Measurements from ENCODE around the gene TRERF1. TPM values are rescaled to one million over a fixed set of nuclear protein-coding genes. Genes with fewer than 3 reads are reported as not detected.

The TRERF1 gene
- total and polyA plus RNA-seq, 2 of the 8 experiments (the other 6 are each of a cell fraction or from before 2014, with no cell fraction given): 10.8 to 21.5 TPM

GRCh38 chr6:42295181-42295580 lies 156.5 kb downstream of the TRERF1 start:
- H3K27ac ChIP-seq (ENCODE audit: low read depth, low read length): no peak overlapping the region
- peaks cover 0 to 3% (median 0%) of the 10 kb centered on the region in 4 experiments; a peak in 1 of 7 replicates for H3K4me1 ChIP-seq (replicated peaks in 1 of 4; ENCODE audit: control insufficient read depth in 3 of 4, insufficient read depth in 4 of 4, low read length in 3 of 4)
- no peaks in the 10 kb centered on the region for H3K9me3 ChIP-seq (ENCODE audit: insufficient read depth in 2 of 2, low read depth in 1 of 2, low read length in 1 of 2)
- H3K14ac ChIP-seq (ENCODE audit: insufficient read length): no peak overlapping the region
- no peak overlapping the region for H3K4ac ChIP-seq (replicated peaks; ENCODE audit: insufficient read length, low read depth, low read length)
- peaks cover 0 to 16% of the 10 kb centered on the region in 2 experiments; a peak in 1 of 4 replicates for H3K79me2 ChIP-seq (ENCODE audit: control insufficient read depth in 1 of 2, insufficient read depth in 2 of 2, low read length in 2 of 2)
- H2AK5ac ChIP-seq (ENCODE audit: low read depth, low read length): no peak overlapping the region
- no peak overlapping the region for H3K4me3 ChIP-seq (ENCODE audit: extremely low read depth in 1 of 4, insufficient read depth in 2 of 4, low read depth in 3 of 4, low read length in 4 of 4)
- ChIA-PET POLR2A (ENCODE audit: partially characterized antibody) (no interaction called here), CTCF (ENCODE audit: partially characterized antibody) (interaction anchor here (0.6 to 7.1 kb wide), 6 partner anchors 14 to 252 kb away, joined by 3 to 39 read pairs (median 4); no protein-coding TSS in a partner anchor)
- H4K5ac ChIP-seq (ENCODE audit: insufficient read length, low read depth, low read length): no peak overlapping the region
- no peak for TF ChIP-seq ATF2 (IDR thresholded peaks at IDR 0.05; ENCODE audit: low read length)
- TF ChIP-seq CREB1 (IDR thresholded peaks at IDR 0.05): no peak
- TF ChIP-seq JUND (IDR thresholded peaks at IDR 0.05; ENCODE audit: low read length): no peak
- TF ChIP-seq NANOG (IDR thresholded peaks at IDR 0.05; ENCODE audit: insufficient read depth, low read depth, low read length, poor library complexity, severe bottlenecking): no peak
- no peak overlapping the region for H3K18ac ChIP-seq (ENCODE audit: extremely low read depth, low read length)
- H2BK15ac ChIP-seq (ENCODE audit: low read length): no peak overlapping the region
- no peak overlapping the region for H3K23ac ChIP-seq (ENCODE audit: insufficient read length)
- no peaks in the 10 kb centered on the region for H3K27me3 ChIP-seq (replicated peaks in 1 of 4; ENCODE audit: control insufficient read depth in 3 of 4, extremely low read depth in 1 of 4, insufficient read depth in 3 of 4, low read length in 3 of 4)
- WGBS, 2 experiments (ENCODE audit: extremely low coverage in 1 of 2, insufficient coverage in 1 of 2, insufficient read length in 1 of 2, insufficient replicate concordance in 2 of 2, low coverage in 1 of 2, low lambda C conversion rate in 2 of 2, missing lambda C conversion rate in 1 of 2): 95% methylated on average over 1 of the region's 1 CpG; no CpG with 5 or more reads in 1 of the 2 experiments
- H3K56ac ChIP-seq (replicated peaks; ENCODE audit: insufficient read length, low read depth, low read length): no peak overlapping the region
- H2BK20ac ChIP-seq (ENCODE audit: low read length): no peak overlapping the region
- H4K91ac ChIP-seq (replicated peaks; ENCODE audit: insufficient read length, low read length): no peak overlapping the region
- H2AFZ ChIP-seq (ENCODE audit: low read length): no peak overlapping the region
- no peak for DNase-seq (ENCODE audit: low read depth in 1 of 2, low spot score in 2 of 2)
- no peak overlapping the region for H2BK120ac ChIP-seq (replicated peaks; ENCODE audit: low read depth, low read length)
- no peak overlapping the region for H3K4me2 ChIP-seq (ENCODE audit: insufficient read depth in 1 of 2, low read depth in 2 of 2, low read length in 2 of 2)
- no peak overlapping the region for H2BK5ac ChIP-seq (ENCODE audit: low read depth, low read length)
- H4K20me1 ChIP-seq (replicated peaks in 1 of 2; ENCODE audit: control insufficient read depth in 1 of 2, insufficient read depth in 2 of 2, low read length in 2 of 2): no peaks in the 10 kb centered on the region
- no peaks in the 10 kb centered on the region for H3K23me2 ChIP-seq (ENCODE audit: low read depth, low read length)
- H3K9ac ChIP-seq (replicated peaks in 1 of 4; ENCODE audit: extremely low read depth in 1 of 4, low read depth in 3 of 4, low read length in 3 of 4): no peak overlapping the region
- no peak for FAIRE-seq
- H3K79me1 ChIP-seq (ENCODE audit: low read depth, low read length): peaks cover 1% of the 10 kb centered on the region; the same call in 1 of the 2 replicates
- no peak overlapping the region for H4K8ac ChIP-seq (ENCODE audit: extremely low read depth, insufficient read depth, low read length)
- H3K36me3 ChIP-seq (ENCODE audit: control insufficient read depth in 2 of 4, insufficient read depth in 4 of 4, low read length in 3 of 4): peaks cover 0 to 10% (median 4%) of the 10 kb centered on the region in 4 experiments; a peak in 5 of 8 replicates
- no peak overlapping the region for H2BK12ac ChIP-seq (ENCODE audit: low read depth, low read length)

All from H1 (cell line).